ENCODE data around the gene MXRA8.

Gene MXRA8

GRCh38 chr1:1306070-1306660, 52.2 kb downstream of the MXRA8 start:
- DNase-seq: no peak

GRCh38 chr1:1305300-1306069, 52.9 kb downstream of the MXRA8 start:
- DNase-seq: no peak

GRCh38 chr1:1304331-1305299, 53.7 kb downstream of the MXRA8 start:
- peak; percentile 67 for DNase-seq

GRCh38 chr1:1303736-1304135, 54.6 kb downstream of the MXRA8 start:
- no peak for DNase-seq

GRCh38 chr1:1302951-1303509, 55.3 kb downstream of the MXRA8 start:
- no peak for DNase-seq

All from NCI-H2029 (cell line).